ENCODE results near the gene CPPED1.

GRCh38 chr16:12685806-12686205 is 117.9 kb downstream of the CPPED1 start:
- no peak for TF ChIP-seq CTCF (IDR thresholded peaks at IDR 0.05; ENCODE audit: poor library complexity)
- TF ChIP-seq EZH2phosphoT487 (IDR thresholded peaks at IDR 0.05; ENCODE audit: low read depth, severe bottlenecking, unreplicated experiment), result no peak

All from hepatocyte (in vitro differentiated cells).